KOPT-K1 (cell line): ENCODE results near the gene ATP6V1F.

Source experiments
- H3K27ac ChIP-seq: fragments of 200-600 bp; sonication (generic); 2 replicates; pipeline ENCODE4 v1.5.1; 2016; ENCODE audit warnings: antibody characterized with exemption, mild to moderate bottlenecking, low read depth, low read length; ENCODE audit not compliant: poor library complexity, severe bottlenecking
- H3K36me3 ChIP-seq: fragments of 200-600 bp; sonication (generic); 2 replicates; pipeline ENCODE4 v1.5.1; 2017; ENCODE audit warnings: antibody characterized with exemption, mild to moderate bottlenecking, low read length, moderate library complexity; ENCODE audit not compliant: insufficient read depth
- H3K9me3 ChIP-seq: fragments of 200-600 bp; sonication (generic); 2 replicates; pipeline ENCODE4 v1.5.1; 2017; ENCODE audit warnings: antibody characterized with exemption, low read length, mild to moderate bottlenecking; ENCODE audit not compliant: insufficient read depth, poor library complexity, severe bottlenecking

ATP6V1F gene

GRCh38 chr7:128831994-128832879 lies 30.4 kb upstream of the ATP6V1F start:
- Histone ChIP-seq H3K36me3 (no peaks in the 10 kb centered on the region), H3K27ac (peak overlapping the region; percentile 49), H3K9me3 (no peaks in the 10 kb centered on the region)

GRCh38 chr7:128832880-128833147 lies 29.8 kb upstream of the ATP6V1F start:
- Histone ChIP-seq H3K27ac (no peak overlapping the region), H3K36me3 (no peaks in the 10 kb centered on the region), H3K9me3 (no peaks in the 10 kb centered on the region)

GRCh38 chr7:128833148-128833945 lies 29.3 kb upstream of the ATP6V1F start:
- H3K36me3 ChIP-seq: no peaks in the 10 kb centered on the region
- no peaks in the 10 kb centered on the region for H3K9me3 ChIP-seq
- no peak overlapping the region for H3K27ac ChIP-seq

GRCh38 chr7:128833946-128834325 lies 28.7 kb upstream of the ATP6V1F start:
- no peaks in the 10 kb centered on the region for H3K9me3 ChIP-seq
- H3K36me3 ChIP-seq: no peaks in the 10 kb centered on the region
- no peak overlapping the region for H3K27ac ChIP-seq

GRCh38 chr7:128835231-128835751 lies 27.4 kb upstream of the ATP6V1F start:
- H3K27ac ChIP-seq: no peak overlapping the region
- H3K36me3 ChIP-seq: no peaks in the 10 kb centered on the region

GRCh38 chr7:128835790-128836641 lies 26.6 kb upstream of the ATP6V1F start:
- H3K27ac ChIP-seq: no peak overlapping the region
- H3K36me3 ChIP-seq: no peaks in the 10 kb centered on the region
- H3K9me3 ChIP-seq: no peaks in the 10 kb centered on the region

More at GRCh38 chr7:128835231-128835751, 27.4 kb upstream of the ATP6V1F start:
- H3K9me3 ChIP-seq: no peaks in the 10 kb centered on the region

GRCh38 chr7:128836729-128837348 lies 25.8 kb upstream of the ATP6V1F start:
- H3K9me3 ChIP-seq: no peaks in the 10 kb centered on the region
- H3K36me3 ChIP-seq: no peaks in the 10 kb centered on the region
- H3K27ac ChIP-seq: no peak overlapping the region

- Histone ChIP-seq H3K27ac (no peak overlapping the region), H3K9me3 (no peaks in the 10 kb centered on the region), H3K36me3 (no peaks in the 10 kb centered on the region)
Measured at GRCh38 chr7:128837521-128837921, 25.1 kb upstream of the ATP6V1F start.

- Histone ChIP-seq H3K27ac (no peak overlapping the region), H3K36me3 (no peaks in the 10 kb centered on the region), H3K9me3 (no peaks in the 10 kb centered on the region)
Measured at GRCh38 chr7:128838109-128838779, 24.4 kb upstream of the ATP6V1F start.

- H3K27ac ChIP-seq: no peak overlapping the region
- H3K36me3 ChIP-seq: no peaks in the 10 kb centered on the region
- no peaks in the 10 kb centered on the region for H3K9me3 ChIP-seq
Measured at GRCh38 chr7:128838981-128839731, 23.5 kb upstream of the ATP6V1F start.

- H3K36me3 ChIP-seq: no peaks in the 10 kb centered on the region
- no peaks in the 10 kb centered on the region for H3K9me3 ChIP-seq
- no peak overlapping the region for H3K27ac ChIP-seq
Measured at GRCh38 chr7:128839751-128840177, 22.9 kb upstream of the ATP6V1F start.

- H3K27ac ChIP-seq: no peak overlapping the region
- H3K36me3 ChIP-seq: no peaks in the 10 kb centered on the region
- no peaks in the 10 kb centered on the region for H3K9me3 ChIP-seq
Measured at GRCh38 chr7:128840326-128841170, 22.1 kb upstream of the ATP6V1F start.

GRCh38 chr7:128841171-128841690 lies 21.4 kb upstream of the ATP6V1F start:
- H3K9me3 ChIP-seq: no peaks in the 10 kb centered on the region
- no peaks in the 10 kb centered on the region for H3K36me3 ChIP-seq
- H3K27ac ChIP-seq: no peak overlapping the region
